CD8-positive, alpha-beta memory T cell (primary cell): Measurements from ENCODE around the gene HHIPL2. TPM values are rescaled to one million over a fixed set of nuclear protein-coding genes. Genes with fewer than 3 reads are reported as not detected.

Source experiments
- polyA plus RNA-seq: library from polyadenylated mRNA; unstranded; fragments of 300-500 nt; fragmentation: Illumina TruSeq; gene quantifications from one replicate; pipeline ENCODE4 v1.2.3, GENCODE V29; 2021
- total RNA-seq, 2 experiments: library from RNA; stranded (reverse); gene quantifications; one replicate each; pipeline ENCODE4 v1.2.3, GENCODE V29; 2021

Gene HHIPL2
- total and polyA plus RNA-seq, 3 experiments from 2014 or later = 0.28 to 0.29 TPM; not detected in 1

Other genes starting within 250 kb of the HHIPL2 start
- gene TAF1A, start 41.8 kb upstream of the HHIPL2 start, total RNA-seq = 10 to 100 TPM; 21.3 to 22.9 TPM
- gene TAF1A, start 41.8 kb upstream of the HHIPL2 start, polyA plus RNA-seq = 5.8 TPM
- gene MIA3, start 70.0 kb upstream of the HHIPL2 start, total RNA-seq = 10 to 100 TPM; 35.8 to 43.2 TPM
- gene MIA3, start 70.0 kb upstream of the HHIPL2 start, polyA plus RNA-seq = 69.5 TPM
- 10 to 100 TPM; 57.9 to 59.1 TPM for gene AIDA, start 164.4 kb upstream of the HHIPL2 start, total RNA-seq
- 29.2 TPM for gene AIDA, start 164.4 kb upstream of the HHIPL2 start, polyA plus RNA-seq
- 10 to 100 TPM; 46.9 to 47.8 TPM for gene BROX, start 164.5 kb upstream of the HHIPL2 start, total RNA-seq
- gene BROX, start 164.5 kb upstream of the HHIPL2 start, polyA plus RNA-seq = 15.1 TPM
- gene FAM177B, start 189.1 kb upstream of the HHIPL2 start, total RNA-seq = not detected
- gene FAM177B, start 189.1 kb upstream of the HHIPL2 start, polyA plus RNA-seq = not detected